IPS-NIHi11 (cell line): ENCODE data around the gene COL23A1.
A peak's percentile ranks its signal among the peaks of the same experiment; 100 is the strongest.

ENCODE experiments used
- DNase-seq: peaks from one replicate; pipeline ENCODE4 v3.0.0; 2012; ENCODE audit warnings: mixed read lengths, low spot score

The COL23A1 gene

DNA sequence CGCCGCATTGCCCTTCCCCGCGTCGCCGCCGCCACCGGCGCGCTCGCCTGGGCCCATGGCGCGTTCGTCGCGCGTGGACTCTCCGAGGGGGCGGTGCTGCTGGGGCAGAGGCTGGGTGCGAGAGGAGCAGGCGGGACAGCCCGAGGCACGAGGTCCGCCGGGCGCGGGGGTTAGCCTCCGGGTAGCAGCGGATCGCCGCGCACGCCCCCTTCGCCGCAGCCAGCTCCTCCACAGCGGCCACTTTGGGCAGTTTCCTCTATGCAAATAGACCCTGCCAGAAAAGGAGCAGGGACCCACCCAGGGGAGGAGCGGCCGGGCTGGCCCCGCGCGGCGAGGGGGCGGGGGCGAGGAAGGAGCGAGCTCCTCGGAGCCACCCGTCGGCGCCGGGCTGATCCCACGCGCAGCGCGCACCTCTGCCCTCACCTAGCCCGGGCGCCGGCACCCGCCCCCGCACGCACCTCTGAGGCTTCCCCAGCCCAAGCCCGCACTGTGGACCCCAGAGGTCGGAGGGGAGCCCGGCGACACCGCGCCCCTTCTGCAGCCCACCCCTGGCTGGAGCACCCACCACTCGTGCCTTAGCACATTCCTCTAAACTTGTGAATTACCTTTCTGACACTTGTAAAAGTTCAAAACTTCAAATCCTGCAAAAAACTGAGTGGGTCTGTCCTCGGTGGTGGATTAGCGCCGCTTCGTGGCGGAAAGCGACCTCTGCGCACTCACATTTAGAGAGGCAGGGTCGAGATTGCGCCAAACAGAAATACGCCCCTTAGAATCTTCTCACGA lies at the start of gene COL23A1:
COL23A1 (minus strand) TSS at position 253 of the 783 bp plus-strand sequence.
- peak; percentile 84 for DNase-seq

GRCh38 chr5:178637356-178638074 lies 47.3 kb upstream of the COL23A1 start:
- no peak for DNase-seq

GRCh38 chr5:178632285-178632684 lies 42.1 kb upstream of the COL23A1 start:
- DNase-seq = no peak

GRCh38 chr5:178630951-178631350 lies 40.8 kb upstream of the COL23A1 start:
- DNase-seq = no peak

DNA sequence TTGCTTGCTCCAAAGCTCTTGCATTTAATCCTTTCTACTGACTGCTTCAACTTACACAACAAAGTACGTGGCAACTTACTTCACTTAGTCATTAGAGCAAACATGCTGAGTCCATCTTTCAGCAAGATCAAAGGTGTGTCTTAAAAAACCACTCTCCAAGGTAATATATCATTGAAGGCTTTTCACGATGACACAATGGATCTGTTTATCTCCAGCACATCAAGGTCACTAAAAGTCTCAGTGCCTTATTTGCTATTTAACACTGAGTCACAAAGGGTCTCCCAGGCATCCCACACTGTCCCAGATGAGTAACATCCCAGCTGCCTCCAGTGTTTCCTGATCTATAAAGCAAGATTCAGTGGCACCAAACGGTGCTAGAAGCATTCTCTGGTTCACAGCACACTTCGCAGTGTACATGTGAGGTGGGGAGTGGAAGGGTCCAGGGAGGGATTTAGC lies 40.3 kb upstream of the COL23A1 start:
- DNase-seq = no peak

- no peak for DNase-seq
These were observed 37.0 kb upstream of the COL23A1 start for GRCh38 chr5:178627259-178627598.

GRCh38 chr5:178626484-178627258 lies 36.5 kb upstream of the COL23A1 start, which contains the start of gene CLK4:
Gene CLK4 (minus strand): TSS chr5:178627050. CDS start chr5:178623416, 3,634 bp downstream.
- peak; percentile 94 for DNase-seq

DNA sequence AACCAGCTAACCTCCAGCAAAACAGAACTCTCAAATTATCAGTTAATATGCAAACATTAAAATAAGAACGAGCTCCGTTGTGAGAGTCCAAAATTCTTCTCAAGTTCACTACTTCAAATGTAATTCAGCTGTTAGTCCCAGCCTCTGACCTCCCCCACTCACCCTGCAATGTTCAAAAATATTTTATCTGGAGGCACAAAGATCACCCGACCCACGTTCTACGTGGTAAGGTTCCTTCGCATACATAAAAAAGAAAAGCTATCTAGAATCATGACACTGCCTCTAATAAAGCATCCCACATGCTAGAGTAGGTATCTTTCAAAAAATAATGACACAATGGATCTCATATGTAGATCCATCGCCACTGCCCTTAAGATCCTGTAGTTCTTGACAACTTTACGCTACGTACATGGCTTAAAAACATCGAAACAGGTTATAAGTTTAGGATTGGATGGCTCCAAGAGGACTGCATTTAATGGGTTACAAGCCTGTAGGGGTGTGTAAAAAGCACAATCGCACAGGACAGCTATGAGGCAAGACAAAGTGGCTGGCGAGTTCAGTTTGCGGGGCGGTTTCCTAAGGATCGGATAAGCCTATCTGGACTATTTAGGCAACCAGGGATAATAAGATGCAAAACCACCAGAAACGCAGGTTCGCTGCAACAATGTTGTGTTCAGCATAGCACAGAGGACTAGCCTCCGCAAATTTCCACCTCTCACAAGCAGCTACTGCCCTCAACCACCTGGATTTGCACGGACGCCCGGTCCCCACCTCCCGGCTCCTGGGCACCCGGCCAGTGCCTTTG lies 35.7 kb upstream of the COL23A1 start:
- no peak for DNase-seq

DNA sequence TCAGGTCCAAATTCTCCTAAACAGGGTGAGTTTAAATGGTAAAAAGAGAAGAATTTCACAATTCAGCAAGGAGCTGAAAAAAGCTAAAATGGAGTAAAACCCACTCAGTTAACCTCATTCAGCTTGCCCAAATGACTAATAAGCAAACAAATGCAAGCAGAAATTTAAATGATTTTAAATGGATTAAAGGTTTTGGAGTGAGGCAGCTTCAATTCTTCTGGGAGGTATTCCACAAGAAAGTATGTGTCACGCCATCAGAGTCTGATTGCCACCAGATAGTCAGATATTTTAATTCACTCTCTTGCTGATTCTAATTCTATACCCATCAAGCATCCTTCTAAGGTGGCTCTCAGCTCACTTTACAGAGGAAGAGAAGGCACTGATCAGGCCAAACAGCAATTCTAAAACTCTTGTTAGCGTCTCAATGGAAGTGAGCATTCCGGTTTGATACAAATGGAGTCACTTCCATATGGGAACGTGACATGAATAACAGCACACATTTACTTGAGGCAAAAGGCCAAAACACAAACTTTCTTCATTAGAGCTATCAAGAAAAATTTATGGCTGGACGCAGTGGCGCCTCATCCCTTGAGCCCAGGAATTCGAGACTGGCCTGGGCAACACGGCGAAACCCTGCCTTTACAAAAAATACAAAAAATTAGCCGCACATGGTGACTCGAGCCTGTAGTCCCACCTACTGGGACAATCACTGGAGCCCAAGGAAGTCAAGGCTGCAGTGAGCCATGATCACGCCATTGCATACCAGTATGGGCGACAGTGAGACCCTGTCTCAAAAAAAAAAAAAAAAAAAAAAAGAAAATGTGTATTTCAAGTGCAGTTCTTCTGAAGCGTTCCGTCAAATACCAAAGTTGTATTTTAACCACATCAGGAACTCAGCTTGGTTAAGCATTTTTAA lies 34.7 kb upstream of the COL23A1 start:
- no peak for DNase-seq

DNA sequence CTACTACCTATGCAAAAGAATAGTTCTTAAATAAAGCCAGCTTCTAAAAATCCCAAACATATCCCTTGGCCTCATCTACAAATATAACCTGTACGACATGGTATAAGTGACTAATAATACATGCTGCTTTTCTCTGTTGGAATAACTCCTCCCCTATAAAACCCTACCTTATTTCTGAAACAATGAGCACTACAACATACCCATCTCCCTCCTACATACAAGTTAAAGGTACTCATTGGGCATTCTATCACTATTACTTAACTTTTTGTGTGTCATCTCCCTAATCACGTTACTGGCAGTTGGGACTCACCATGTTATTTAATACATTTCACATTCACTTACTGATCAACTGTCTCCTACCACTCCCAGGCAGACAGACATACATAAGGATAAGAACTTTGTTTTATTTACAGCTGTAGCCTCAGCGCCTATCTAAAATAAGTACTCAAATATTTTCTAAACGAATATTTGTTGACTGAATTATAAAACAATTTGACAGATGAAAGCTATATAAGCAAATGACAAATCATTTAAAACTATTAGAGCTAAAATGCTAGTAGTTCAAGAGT lies 32.6 kb upstream of the COL23A1 start:
- DNase-seq = no peak

DNA sequence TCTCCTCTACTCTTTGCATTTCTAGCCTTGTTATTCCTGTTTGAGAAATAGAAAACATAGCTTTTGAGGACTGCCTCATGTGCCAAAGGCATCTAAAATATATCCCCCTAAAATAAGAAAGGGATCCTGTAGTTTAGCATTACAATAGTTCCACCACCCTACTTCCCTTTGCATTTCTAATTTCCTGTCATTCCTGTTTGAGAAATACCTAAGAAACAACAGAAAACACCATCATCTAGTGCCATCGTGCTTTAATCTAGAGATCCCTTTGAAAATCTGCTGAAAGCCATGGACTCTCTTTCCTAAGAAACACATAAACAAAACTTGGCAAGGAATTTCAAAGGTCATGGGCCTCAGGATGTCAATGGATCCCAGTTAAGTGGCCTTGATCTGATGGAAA lies 29.2 kb upstream of the COL23A1 start:
- DNase-seq = no peak

DNA sequence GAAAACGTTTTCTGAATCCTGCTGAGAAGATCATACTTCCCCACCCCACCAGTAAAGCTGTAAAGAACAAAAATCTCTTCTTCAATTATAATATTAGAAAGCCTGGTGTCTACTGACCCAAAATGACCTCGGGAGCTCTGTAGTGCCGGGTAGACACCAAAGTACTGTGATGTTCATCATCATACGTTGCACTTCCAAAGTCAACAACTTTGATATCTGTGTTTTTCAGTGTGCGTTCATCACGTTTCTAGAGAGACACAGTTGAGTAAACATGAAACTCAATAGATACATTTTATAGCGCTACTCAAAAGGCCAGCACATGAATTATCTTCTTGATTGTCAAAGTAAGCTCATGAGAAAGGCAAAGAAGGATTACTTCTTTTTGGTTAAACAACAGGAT lies 22.1 kb upstream of the COL23A1 start:
- DNase-seq = no peak

DNA sequence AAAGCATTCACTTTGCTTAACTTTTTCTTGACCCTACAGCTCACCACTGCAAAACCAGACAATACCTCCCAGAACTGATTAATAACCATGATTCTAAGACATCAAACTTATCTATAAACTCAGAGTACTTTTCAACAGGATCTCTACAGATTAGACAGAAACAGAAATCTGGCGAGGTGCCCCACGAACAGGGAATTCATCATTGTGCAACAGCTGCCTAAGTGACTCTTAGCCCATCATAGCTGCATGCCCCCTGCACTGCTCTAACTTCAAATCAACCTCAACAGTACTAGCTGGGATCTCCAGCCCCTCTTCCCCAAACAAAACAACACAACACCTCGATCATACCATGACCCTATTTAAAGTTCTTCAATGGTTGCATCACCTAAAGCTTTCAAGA lies 16.1 kb upstream of the COL23A1 start:
- no peak for DNase-seq

GRCh38 chr5:178605788-178606187 lies 15.6 kb upstream of the COL23A1 start:
- no peak for DNase-seq

DNA sequence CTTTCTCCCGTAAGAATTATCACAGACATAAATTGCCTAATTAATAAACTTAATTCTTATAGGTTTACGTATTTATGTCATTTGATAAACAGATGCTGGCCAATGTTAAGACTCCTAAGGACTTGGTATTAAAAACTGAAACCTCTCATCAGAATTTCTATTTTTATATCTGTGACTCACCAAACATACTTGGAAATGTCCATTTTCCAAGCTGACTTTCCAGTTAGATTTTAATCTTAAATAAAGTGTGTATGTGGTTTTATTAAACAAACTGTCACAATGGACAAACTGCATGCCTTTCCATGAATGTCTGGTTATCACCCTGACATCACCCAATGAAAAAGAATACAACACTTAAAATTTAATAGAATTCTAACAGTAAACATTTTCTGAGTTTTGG lies 12.6 kb upstream of the COL23A1 start:
- DNase-seq = no peak

DNA sequence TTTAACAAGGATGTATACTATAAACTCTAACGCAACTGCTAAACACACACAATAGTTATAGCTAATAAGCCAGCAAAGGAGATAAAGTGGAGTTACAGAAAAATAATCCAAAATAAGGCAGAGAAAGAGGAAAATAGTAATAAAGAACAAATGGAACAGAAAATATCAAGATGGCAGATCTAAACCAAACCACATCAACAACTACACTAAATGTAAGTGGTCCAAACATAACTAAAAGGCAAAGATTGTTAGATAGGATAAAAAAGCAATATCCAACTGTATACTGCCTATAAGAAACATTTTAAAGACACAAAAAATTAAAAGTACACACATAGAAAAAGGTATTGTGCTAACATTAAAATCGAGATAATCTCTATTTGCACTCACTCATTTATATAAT lies 5.6 kb upstream of the COL23A1 start:
- no peak for DNase-seq

DNA sequence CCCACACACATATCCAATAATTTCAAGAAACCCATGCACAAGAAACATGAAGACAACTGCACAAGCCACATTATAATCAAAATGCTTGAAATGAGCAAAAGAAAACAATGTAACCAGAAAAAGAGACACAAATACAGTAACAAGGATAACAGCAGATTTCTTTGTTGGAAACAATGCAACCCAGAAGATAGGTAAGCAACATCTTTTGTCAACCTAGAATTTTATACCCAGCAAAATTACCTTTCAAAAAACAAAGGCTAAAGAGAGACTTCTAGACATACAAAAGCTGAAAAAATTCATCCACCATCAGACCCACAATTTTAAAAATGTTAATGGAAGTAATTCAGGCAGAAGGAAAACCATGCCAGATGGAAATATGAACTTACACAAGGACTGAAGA lies 5.0 kb upstream of the COL23A1 start:
- DNase-seq = no peak

DNA sequence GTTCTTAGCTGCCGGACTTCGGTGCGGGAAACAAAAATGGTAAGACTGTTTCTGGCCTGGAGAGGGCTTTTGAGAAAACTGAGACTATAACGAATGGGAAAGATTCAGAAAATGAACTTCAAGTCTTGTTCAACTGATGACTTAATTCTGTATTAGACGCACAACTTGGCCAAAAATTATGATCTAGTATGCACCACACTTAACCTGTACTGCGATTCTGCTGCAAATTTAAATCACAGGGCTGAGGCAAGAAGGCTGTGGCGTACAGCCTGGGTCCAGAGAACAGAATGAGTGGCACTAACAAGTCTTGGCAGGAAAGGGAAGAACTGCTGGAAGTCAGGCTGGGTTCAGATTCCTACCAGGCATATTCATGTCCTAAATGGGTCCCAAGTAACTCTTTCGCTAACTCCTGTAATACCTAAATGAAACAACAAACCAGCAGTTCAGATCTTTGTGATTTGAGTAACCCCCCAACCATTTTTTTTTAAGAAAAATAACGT lies 781 bp upstream of the COL23A1 start:
- DNase-seq = no peak

GRCh38 chr5:178589180-178590140 lies 733 bp downstream of the COL23A1 start:
- DNase-seq = peak; percentile 79
